Activated CD8-positive, alpha-beta memory T cell treated with anti-CD3 and anti-CD28 coated beads for 48 hours (primary cell): Measurements from ENCODE around the gene SLC66A2.
A peak's percentile ranks its signal among the peaks of the same experiment; 100 is the strongest.
"Not testable (repeated sequence)": the region's sequence is repeated elsewhere in the genome, so short reads cannot be mapped to it uniquely, and the experiment has no call there.

ENCODE experiments used
- DNase-seq, 3 experiments: peaks; one replicate each; pipeline ENCODE4 v3.0.0-alpha.2; 2020; ENCODE audit warnings: low read depth in 2 of 3, low spot score in 2 of 3

The SLC66A2 gene

GRCh38 chr18:79951545-79952455, at the start of gene SLC66A2:
Gene SLC66A2, minus strand, starts transcription at chr18:79951653. Its CDS starts 727 bp downstream, at chr18:79950926.
- DNase-seq: peak; percentile 85 to 98 (median 97)

- no peak for DNase-seq
These were observed 49.4 kb upstream of the SLC66A2 start for GRCh38 chr18:80000877-80001276.

- not testable (repeated sequence) for DNase-seq
These were observed 48.2 kb upstream of the SLC66A2 start for GRCh38 chr18:79999701-80000100.

DNA sequence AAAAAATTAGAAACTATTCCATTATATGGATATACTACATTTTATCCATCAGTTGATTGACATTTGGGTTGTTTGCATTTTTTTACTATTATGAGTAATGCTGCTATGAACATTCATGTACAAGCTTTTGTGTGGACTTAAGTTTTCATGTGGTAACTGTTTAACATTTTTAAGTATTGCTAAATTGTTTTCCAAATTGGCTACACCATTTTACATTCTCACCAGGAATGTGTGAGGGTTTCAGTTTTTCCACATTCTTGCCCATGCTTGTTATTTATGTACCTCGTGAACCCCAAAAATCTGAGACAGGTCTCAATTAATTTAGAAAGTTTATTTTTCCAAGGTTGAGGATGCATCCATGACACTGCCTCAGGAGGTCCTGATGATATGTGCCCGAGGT, 40.0 kb upstream of the SLC66A2 start:
- no peak for DNase-seq

- DNase-seq: no peak
These were observed 37.7 kb upstream of the SLC66A2 start for GRCh38 chr18:79989195-79989497.

DNA sequence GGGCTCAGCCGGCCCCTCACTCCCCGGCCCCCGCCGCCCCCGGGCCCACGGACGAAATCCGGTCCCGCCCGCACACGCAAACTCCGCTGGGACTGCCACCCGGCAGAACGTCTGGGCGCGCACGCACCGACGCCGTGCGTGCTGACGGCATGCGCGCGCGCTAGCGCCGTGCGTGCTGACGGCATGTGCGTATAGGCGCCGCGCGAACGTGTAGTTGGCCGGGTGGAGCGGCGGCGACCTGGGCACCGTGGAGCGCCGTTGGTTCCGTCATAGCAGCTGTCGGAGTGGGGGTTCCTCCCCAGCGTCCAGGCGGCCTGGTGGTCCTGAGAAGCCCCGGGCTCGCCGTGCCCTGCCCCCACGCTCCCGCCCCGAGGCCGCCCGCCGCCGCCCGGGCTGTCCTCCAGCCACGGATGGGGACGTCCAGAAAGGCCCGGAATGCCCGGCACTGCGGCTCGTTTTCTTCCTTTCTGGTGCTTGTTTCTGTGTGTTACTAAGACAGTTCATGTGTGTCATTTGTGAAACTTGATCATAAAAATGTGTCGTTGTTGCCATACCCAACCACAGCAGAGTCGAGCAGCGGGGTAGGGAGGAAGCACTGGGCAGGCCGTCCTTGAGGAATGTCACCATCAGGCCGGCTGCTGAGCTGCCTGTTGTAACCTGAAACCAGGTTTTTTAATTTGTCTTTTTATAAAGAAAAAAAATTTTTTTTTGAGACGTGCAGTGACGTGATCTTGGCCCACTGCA, 37.2 kb upstream of the SLC66A2 start, which contains the start of gene TXNL4A:
TXNL4A (minus strand) TSS at position 113 of the 744 bp plus-strand sequence. CDS start 171 bp downstream, outside the sequence.
- DNase-seq: peak; percentile 50 to 76 (median 67)

DNA sequence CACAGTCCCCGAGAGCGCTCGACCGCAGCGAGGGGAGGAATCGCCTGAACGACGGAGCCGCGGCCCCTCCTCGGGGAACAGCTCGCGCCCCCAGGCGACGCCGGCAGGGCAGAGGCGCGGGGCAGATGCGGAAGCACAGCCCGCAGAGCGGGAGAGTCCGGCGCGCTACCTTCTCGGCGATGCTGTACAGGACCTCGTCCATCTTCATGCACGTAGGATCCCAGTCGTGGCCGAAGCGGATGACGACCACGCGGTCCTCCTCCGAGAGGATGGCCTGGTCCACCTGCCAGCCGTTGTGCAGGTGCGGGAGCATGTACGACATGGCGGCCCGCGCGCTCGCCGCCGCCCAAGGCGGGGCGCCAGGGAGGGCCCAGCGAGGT, 36.6 kb upstream of the SLC66A2 start:
- peak in 2 of 3 experiments; percentile 38 to 41 for DNase-seq

DNA sequence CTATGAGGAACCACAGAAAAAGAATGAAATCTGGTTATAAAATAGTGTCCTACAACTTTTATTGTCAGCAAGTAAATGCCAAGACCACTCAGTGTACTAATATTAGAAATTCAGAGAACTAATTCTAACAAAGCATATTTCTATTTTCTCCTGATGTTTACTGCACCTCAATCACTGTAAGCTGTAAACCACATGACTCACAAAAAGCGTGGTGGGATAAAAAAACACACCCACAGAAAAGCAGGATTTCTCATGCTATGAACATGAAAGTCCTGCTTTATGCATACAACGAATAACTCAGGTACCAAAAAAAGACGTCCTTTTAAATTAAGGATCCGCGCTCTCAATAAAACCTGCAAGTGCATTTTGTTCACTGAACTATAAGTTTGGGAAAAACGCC, 36.1 kb upstream of the SLC66A2 start:
- no peak for DNase-seq

GRCh38 chr18:79986726-79987125, 35.3 kb upstream of the SLC66A2 start:
- DNase-seq: no peak

GRCh38 chr18:79985172-79985571, 33.7 kb upstream of the SLC66A2 start:
- DNase-seq: no peak

DNA sequence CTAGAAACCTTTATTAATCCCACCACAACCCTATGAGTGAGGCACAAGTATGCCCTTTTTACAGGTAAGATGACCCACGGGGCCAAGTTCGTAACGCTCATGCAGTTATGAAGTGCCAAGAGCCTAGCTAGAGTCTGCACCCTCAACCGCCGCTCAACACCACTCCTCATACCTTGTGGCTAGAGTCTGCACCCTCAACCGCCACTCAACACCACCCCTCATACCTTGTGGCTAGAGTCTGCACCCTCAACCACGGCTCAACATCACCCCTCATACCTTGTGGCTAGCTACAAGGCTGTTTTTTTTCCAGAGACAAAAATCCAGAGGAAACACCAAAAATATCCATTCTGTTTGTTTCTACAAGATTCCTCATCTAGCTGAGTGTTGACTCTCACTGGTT, 32.3 kb upstream of the SLC66A2 start:
- DNase-seq: no peak

GRCh38 chr18:79983253-79983652, 31.8 kb upstream of the SLC66A2 start:
- no peak for DNase-seq

DNA sequence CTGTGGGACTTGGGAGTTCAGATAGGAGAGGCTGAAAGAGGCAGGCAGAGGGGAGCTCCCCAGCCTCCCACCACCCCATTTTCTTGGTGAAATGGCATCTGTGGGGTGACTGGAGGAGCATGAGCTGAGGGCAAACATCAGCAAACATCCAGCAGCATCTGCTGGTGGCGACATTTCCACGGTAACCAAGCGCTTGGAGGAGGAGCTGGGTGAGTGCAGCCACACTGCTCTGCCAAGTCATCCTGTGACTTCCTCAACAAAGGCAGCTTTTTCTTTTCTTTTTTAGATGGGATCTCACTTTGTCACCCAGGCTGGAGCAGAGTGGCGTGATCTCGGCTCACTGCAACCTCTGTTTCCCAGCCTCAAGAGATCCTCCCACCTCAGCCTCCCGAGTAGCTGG, 31.3 kb upstream of the SLC66A2 start:
- DNase-seq: no peak

DNA sequence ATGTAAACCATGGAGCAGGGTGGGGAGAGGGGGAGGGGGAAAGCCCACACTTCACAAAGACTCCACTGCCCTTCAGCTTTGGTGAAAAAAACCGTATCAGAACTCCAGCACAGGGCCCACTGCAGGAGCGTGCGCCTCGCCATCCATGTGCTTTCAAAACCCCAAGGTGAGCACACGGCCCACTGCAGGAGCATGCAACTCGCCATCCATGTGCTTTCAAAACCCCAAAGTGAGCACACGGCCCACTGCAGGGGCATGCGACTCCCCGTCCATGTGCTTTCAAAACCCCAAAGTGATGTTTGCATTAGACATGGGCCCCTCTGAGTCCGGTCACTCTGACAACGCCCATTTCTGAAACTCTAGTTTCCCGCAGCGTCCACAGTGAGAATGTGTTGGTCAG, 29.1 kb upstream of the SLC66A2 start:
- DNase-seq: no peak

- DNase-seq: no peak
These were observed 28.4 kb upstream of the SLC66A2 start for GRCh38 chr18:79979843-79980242.

DNA sequence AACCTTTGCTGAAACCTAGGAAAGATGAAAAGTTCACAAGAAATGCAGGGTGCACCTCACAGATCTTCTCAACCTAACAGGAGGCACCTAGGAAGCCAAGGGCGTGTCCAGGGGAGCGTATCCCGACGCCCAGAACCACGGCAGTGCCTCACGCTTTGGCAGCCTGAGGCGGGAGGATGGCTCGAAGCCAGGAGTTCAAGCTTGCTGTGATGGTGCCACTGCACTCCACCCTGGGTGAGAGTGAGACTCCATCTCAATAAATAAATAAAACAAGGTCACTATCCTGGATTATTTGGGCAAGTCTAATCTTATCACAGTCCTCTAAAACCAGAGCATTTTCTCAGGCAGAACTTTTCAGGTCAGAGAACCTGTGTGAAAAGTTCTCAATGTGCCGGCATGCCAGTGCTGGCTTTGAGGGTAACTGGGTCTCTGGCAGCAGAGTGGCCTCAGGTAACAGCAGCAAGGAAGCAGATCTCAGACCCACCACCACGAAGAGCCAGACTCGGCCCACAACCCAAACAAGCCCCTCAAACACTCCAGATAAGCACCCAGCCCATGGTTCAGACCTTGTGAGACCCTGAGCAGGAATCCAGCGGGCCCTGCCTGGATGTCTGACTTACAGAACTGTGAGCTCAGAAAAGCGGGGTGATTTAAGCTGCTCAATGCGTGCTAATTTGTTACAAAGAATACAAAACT, 24.7 kb upstream of the SLC66A2 start:
- no peak for DNase-seq

DNA sequence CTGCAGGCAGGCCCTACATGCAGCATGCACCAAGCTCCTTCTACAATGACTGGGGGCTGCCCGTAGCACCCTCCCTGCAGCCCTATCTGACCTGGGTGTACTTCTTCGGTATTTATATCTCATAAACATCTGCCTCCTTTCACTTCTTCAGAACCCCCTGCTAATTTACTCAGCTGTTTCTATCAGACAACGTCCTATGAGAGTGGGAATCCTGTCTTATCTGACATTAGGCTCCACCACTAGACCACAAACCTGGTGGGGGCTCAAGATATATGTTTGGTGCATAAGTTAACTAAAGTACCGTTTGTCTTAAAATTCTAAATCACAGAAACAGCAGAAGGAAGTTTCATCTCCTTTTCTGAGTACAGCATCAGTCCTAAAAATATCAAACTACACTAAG, 23.6 kb upstream of the SLC66A2 start:
- DNase-seq: no peak

GRCh38 chr18:79974025-79974654, 22.7 kb upstream of the SLC66A2 start:
- DNase-seq: no peak

DNA sequence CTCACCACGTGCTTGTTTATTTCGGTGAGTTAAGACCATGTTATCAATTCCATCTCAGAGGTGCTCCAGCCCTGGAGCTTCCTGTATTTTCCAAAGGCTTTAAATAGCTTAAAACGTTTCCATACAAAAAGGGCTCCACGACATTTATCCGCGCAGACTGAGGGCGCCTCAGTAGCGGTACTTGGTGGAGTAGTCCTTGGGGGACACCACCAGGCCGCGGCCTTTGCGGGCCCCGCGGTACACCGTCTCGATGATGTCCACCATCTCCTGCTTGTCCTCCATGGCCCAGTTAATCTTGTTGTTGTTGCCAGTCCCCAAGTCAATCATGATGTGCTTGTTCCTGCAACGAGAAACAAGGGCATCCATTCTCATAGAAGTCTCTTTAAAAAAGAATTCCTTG, 22.1 kb upstream of the SLC66A2 start:
- no peak for DNase-seq

DNA sequence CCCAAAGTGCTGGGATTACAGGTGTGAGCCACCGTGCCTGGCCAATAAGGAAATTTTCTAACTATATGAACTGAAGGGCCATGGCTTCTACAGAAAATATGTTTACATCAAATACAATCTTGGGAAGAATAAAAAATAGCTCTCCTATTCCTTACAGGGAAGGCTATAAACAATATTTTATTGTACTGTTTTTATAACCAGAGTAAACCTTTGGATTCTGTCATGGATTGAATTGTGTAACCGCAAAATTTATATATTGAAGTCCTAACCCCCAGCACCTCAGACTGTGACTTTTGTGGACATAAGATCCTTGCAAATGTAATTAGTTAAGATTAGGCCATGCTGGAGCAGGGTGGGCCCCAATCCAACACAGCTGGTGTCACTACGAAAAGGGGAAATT, 21.3 kb upstream of the SLC66A2 start:
- DNase-seq: no peak

DNA sequence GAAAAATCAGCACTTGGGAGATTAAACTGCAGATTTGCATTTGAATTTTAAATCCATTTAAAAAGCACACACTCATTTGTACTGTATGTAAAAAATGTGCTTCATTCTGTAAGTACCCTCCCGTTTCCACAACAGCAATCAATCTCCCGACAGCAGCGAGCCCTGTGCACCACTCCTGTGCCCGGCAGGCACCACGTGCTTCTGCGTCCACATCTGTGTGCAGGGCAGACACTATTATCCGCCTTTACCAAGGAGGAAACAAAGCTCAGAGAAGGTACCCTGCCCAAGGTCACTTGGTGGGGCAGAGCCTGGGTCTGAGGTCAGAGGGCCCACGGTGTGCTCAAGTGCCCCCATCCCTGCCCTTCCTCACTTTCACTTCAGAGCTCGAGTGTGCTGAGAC, 20.5 kb upstream of the SLC66A2 start:
- no peak for DNase-seq
